GM23338 (cell line): ENCODE data around the gene RASEF.

Experiments used
- POLR2AphosphoS5 ChIP-seq: IDR thresholded peaks from 2 replicates; pipeline ENCODE4 v1.6.1; 2016; ENCODE audit warnings: antibody characterized with exemption, low read depth
- TF ChIP-seq, protein P1 (sequence below), 2 experiments: fragments of 200-600 bp in 1 of 2; sonication (generic) in 1 of 2; conservative IDR thresholded peaks; 2 replicates each; pipeline versions ENCODE4 v1.5.1 to v1.6.1; 2016 to 2017; ENCODE audit warnings: antibody characterized with exemption in 2 of 2, low read depth in 2 of 2, mild to moderate bottlenecking in 2 of 2, moderate library complexity in 1 of 2

- no peak for TF ChIP-seq POLR2AphosphoS5
- TF ChIP-seq, protein P1, sequence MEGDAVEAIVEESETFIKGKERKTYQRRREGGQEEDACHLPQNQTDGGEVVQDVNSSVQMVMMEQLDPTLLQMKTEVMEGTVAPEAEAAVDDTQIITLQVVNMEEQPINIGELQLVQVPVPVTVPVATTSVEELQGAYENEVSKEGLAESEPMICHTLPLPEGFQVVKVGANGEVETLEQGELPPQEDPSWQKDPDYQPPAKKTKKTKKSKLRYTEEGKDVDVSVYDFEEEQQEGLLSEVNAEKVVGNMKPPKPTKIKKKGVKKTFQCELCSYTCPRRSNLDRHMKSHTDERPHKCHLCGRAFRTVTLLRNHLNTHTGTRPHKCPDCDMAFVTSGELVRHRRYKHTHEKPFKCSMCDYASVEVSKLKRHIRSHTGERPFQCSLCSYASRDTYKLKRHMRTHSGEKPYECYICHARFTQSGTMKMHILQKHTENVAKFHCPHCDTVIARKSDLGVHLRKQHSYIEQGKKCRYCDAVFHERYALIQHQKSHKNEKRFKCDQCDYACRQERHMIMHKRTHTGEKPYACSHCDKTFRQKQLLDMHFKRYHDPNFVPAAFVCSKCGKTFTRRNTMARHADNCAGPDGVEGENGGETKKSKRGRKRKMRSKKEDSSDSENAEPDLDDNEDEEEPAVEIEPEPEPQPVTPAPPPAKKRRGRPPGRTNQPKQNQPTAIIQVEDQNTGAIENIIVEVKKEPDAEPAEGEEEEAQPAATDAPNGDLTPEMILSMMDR (conservative IDR thresholded peaks at IDR 0.05; ENCODE audit: low read depth in 2 of 2) = no peak
Measured at GRCh38 chr9:83012168-83012921, 50.6 kb downstream of the RASEF start.
